GM12891 (cell line): ENCODE results near the gene MIPEP.

Experiments used
- POLR2A ChIP-seq: IDR thresholded peaks from 2 replicates; pipeline ENCODE4 v1.6.1; 2011; ENCODE audit warnings: low read depth, low read length, control low read depth
- POLR2AphosphoS5 ChIP-seq: IDR thresholded peaks from 2 replicates; pipeline ENCODE4 v1.6.1; 2011; ENCODE audit warnings: low read depth, low read length, control low read depth

DNA sequence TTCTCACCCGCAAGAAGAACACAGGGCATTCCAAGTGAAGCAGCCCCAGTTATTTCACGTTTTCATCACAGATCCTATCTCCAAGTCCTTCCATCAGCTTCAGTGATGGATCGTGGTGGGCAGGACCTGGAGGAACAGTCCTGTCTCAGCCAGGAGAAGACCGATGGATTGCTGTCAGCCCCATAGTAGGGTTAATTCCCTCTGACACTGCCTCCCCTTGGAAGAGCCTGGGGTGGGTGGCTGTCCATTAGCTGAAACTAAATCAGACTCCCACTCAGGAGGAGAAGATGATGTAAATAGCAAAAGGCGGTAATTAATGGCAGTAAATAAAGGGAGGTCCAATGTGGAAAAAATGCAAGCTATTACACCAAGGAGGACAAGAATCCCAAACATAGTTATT is 188.0 kb downstream of the MIPEP start:
- no peak for TF ChIP-seq POLR2A
- TF ChIP-seq POLR2AphosphoS5: no peak
